Osteoblast (primary cell): ENCODE results near the gene GAS2L2. TPM values are rescaled to one million over a fixed set of nuclear protein-coding genes. Genes with fewer than 3 reads are reported as not detected.

ENCODE experiments used
- DNase-seq: peaks from one replicate; pipeline ENCODE4 v3.0.0; 2011; ENCODE audit warnings: low spot score, mixed read lengths; ENCODE audit not compliant: insufficient read length; ENCODE audit errors: missing footprints
- H2AFZ ChIP-seq: 2 replicates; pipeline ENCODE4 v1.6.0; 2011; ENCODE audit warnings: mild to moderate bottlenecking, low read length
- H3K27ac ChIP-seq: 2 replicates; pipeline ENCODE4 v1.5.1; 2011; ENCODE audit warnings: mild to moderate bottlenecking, low read depth, low read length, moderate library complexity
- H3K27me3 ChIP-seq: 2 replicates; pipeline ENCODE4 v1.6.0; 2012; ENCODE audit warnings: mild to moderate bottlenecking, control low read depth, inconsistent platforms, low read length, moderate library complexity; ENCODE audit not compliant: insufficient read depth
- H3K36me3 ChIP-seq: 2 replicates; pipeline ENCODE4 v1.5.1; 2011; ENCODE audit warnings: mild to moderate bottlenecking, low read length, control low read depth, moderate library complexity; ENCODE audit not compliant: insufficient read depth
- H3K4me1 ChIP-seq: 2 replicates; pipeline ENCODE4 v1.5.1; 2011; ENCODE audit warnings: mild to moderate bottlenecking, low read length, control low read depth, moderate library complexity; ENCODE audit not compliant: insufficient read depth
- H3K4me2 ChIP-seq: 2 replicates; pipeline ENCODE4 v1.6.0; 2011; ENCODE audit warnings: mild to moderate bottlenecking, low read length; ENCODE audit not compliant: insufficient read depth
- H3K4me3 ChIP-seq: fragments of 200-600 bp; sonication (generic); 3 replicates; pipeline ENCODE4 v1.5.1; 2012; ENCODE audit warnings: mild to moderate bottlenecking, low read length, inconsistent platforms; ENCODE audit not compliant: insufficient read depth
- H3K79me2 ChIP-seq: 2 replicates; pipeline ENCODE4 v1.6.0; 2012; ENCODE audit warnings: mild to moderate bottlenecking, low read length, control low read depth, inconsistent platforms; ENCODE audit not compliant: insufficient read depth
- H3K9me3 ChIP-seq: 2 replicates; pipeline ENCODE4 v1.5.1; 2011; ENCODE audit warnings: low read depth, low read length, control low read depth
- H4K20me1 ChIP-seq: 2 replicates; pipeline ENCODE4 v1.6.0; 2012; ENCODE audit warnings: mild to moderate bottlenecking, low read length, control low read depth; ENCODE audit not compliant: insufficient read depth
- CTCF ChIP-seq: IDR thresholded peaks from 2 replicates; pipeline ENCODE4 v1.5.1; 2011; ENCODE audit warnings: mild to moderate bottlenecking, low read depth, low read length, moderate library complexity; ENCODE audit errors: extremely low read depth
- total RNA-seq: library from RNA; depleted of rRNA; stranded (reverse); fragments of >200 nt; gene quantifications from 2 replicates; pipeline ENCODE4 v1.2.3, GENCODE V29; 2012

The GAS2L2 gene
- total RNA-seq, 1 donor, result not detected

- Histone ChIP-seq H3K27me3 (no peaks in the 10 kb centered on the region), H3K4me2 (no peak overlapping the region), H3K36me3 (peaks cover 17% of the 10 kb centered on the region), H3K4me3 (no peak overlapping the region), H3K9me3 (no peaks in the 10 kb centered on the region), H2AFZ (no peak overlapping the region), H4K20me1 (no peaks in the 10 kb centered on the region), H3K4me1 (peaks cover 24% of the 10 kb centered on the region), H3K79me2 (no peaks in the 10 kb centered on the region), H3K27ac (no peak overlapping the region)
- no peak for DNase-seq
- no peak for TF ChIP-seq CTCF
Observed at GRCh38 chr17:35723735-35724134, 29.3 kb downstream of the GAS2L2 start.

- TF ChIP-seq CTCF, result no peak
- Histone ChIP-seq H3K27ac (no peak overlapping the region), H3K9me3 (no peaks in the 10 kb centered on the region), H3K4me2 (no peak overlapping the region), H2AFZ (no peak overlapping the region), H3K36me3 (peaks cover 25% of the 10 kb centered on the region), H3K27me3 (no peaks in the 10 kb centered on the region), H3K4me3 (no peak overlapping the region), H3K4me1 (peaks cover 23% of the 10 kb centered on the region), H4K20me1 (peaks cover 9% of the 10 kb centered on the region), H3K79me2 (no peaks in the 10 kb centered on the region)
- DNase-seq, result no peak
Observed at GRCh38 chr17:35717475-35717874, 35.6 kb downstream of the GAS2L2 start.

- H3K79me2 ChIP-seq, result no peaks in the 10 kb centered on the region
Observed at GRCh38 chr17:35716897-35717465, 36.1 kb downstream of the GAS2L2 start.

GRCh38 chr17:35716173-35716572 lies 36.9 kb downstream of the GAS2L2 start:
- no peaks in the 10 kb centered on the region for H3K9me3 ChIP-seq
- peaks cover 9% of the 10 kb centered on the region for H4K20me1 ChIP-seq
- H3K27me3 ChIP-seq, result no peaks in the 10 kb centered on the region
- no peak for TF ChIP-seq CTCF
- H3K4me3 ChIP-seq, result no peak overlapping the region
- peaks cover 25% of the 10 kb centered on the region for H3K36me3 ChIP-seq
- peaks cover 23% of the 10 kb centered on the region for H3K4me1 ChIP-seq
- no peak overlapping the region for H2AFZ ChIP-seq
- no peak overlapping the region for H3K4me2 ChIP-seq
- H3K27ac ChIP-seq, result no peak overlapping the region
- no peak for DNase-seq
- no peaks in the 10 kb centered on the region for H3K79me2 ChIP-seq

More at GRCh38 chr17:35716897-35717465, 36.1 kb downstream of the GAS2L2 start:
- no peaks in the 10 kb centered on the region for H3K27me3 ChIP-seq
- DNase-seq, result no peak
- no peak for TF ChIP-seq CTCF
- H3K4me1 ChIP-seq, result peaks cover 23% of the 10 kb centered on the region
- H3K9me3 ChIP-seq, result no peaks in the 10 kb centered on the region
- H3K36me3 ChIP-seq, result peaks cover 25% of the 10 kb centered on the region
- H2AFZ ChIP-seq, result no peak overlapping the region
- no peak overlapping the region for H3K4me2 ChIP-seq
- no peak overlapping the region for H3K27ac ChIP-seq
- H4K20me1 ChIP-seq, result peaks cover 9% of the 10 kb centered on the region
- H3K4me3 ChIP-seq, result no peak overlapping the region
